SK-MEL-5 (cell line): Measurements from ENCODE around the gene HPGDS. TPM values are rescaled to one million over a fixed set of nuclear protein-coding genes. Genes with fewer than 3 reads are reported as not detected.
A peak's percentile ranks its signal among the peaks of the same experiment; 100 is the strongest.

Experiments
- DNase-seq: peaks from one replicate; pipeline ENCODE4 v3.0.0-alpha.2; 2016; ENCODE audit warnings: low read depth, low spot score
- in situ Hi-C: cut with HindIII; loops from 2 replicates; pipeline ENCODE4 v1.10.0; 2016; ENCODE audit warnings: low sequenced_read_pairs, high pct_unique_total_duplicates, low pct_unique_long_range_greater_than_20kb
- total RNA-seq: library from RNA; depleted of rRNA; stranded (reverse); fragments of >200 nt; shearing (Covaris generic); gene quantifications from 2 replicates; pipeline ENCODE4 v1.2.3, GENCODE V29; 2014

Gene HPGDS
- total RNA-seq, 1 experiment from 2014 or later = not detected

DNA sequence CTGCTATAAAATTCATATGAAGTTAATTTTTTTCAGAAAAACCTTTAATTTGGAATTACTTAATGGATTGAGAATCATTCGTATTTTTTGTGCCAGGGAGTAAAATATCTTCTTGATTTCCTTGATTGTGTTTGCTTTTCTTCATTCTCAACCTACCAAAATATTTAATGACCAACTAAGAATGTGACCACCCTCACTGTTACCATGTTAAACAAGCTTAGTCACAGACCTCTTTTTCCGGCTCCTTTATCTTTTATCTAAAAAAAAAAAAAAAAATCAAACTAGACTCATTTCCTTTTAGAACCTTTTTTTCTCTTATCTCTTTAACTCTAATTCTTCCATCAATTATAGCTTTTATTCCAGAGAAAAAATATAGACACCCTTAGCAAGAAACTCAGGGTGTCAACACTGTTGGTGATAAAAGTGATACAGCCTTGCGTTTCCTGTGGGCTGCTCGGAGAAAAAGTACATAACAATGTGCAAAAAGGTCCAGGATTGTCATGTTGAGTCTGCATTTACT is 20.6 kb upstream of the HPGDS start:
- in situ Hi-C loops = no loop called here
- no peak for DNase-seq

DNA sequence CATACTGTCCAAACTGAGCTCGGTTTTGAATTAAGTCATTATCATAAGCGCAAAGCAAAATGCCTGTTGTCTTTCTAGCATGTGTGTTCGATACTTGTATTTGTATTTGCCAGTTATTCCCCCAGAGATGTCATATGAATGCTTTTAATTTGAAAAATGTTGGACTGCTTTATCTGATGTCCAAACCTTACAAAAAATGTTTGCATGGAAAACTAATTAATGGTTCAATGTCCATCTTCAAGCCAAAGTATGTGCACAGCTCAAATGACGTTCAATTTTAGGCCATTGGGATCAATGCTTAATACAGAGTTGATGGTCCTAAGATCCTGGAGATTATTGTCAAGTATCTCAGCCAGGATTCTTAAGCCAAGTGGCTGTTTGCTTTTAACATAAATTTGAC is 17.2 kb upstream of the HPGDS start:
- DNase-seq = no peak

DNA sequence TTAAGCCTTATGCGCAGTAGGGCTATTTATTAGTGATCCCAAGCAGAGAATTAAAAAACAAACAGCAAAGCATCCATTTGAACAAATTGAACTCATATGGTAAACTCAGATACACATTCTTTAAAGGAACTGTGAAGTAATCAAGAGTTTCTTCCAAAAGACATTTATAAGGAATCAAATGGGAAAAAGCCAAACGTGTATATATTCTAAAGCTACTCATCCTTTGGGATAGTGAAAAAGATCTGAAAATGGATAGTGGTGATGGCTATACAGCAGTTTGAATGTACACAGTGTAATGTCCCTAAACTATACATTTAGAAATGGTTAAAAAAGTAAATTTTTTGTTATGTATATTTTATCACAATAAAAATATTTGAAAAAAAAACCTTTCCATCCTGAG is 16.6 kb upstream of the HPGDS start:
- in situ Hi-C loops = no loop called here
- DNase-seq = no peak

More for the DNA sequence above, 17.2 kb upstream of the HPGDS start:
- in situ Hi-C loops = no loop called here

DNA sequence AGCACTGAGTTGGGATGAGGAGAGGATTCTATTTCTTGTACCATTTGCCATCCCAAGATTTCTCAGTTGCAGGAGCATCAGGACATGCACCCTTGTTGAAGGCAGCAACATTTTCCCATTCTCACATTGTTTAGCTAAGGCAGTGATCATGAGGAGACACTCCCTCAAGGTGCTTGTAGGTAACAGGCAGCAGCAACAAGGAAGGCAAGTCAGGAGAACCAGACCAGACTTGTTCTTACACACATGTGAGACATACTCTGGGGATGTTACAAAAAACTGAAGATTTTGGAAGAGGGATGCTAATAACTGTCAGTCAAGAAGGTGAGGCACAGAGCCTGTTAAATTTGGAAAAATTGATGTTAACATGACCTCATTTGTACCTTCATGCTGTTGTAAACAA is 15.5 kb upstream of the HPGDS start:
- no peak for DNase-seq
- in situ Hi-C loops = no loop called here

DNA sequence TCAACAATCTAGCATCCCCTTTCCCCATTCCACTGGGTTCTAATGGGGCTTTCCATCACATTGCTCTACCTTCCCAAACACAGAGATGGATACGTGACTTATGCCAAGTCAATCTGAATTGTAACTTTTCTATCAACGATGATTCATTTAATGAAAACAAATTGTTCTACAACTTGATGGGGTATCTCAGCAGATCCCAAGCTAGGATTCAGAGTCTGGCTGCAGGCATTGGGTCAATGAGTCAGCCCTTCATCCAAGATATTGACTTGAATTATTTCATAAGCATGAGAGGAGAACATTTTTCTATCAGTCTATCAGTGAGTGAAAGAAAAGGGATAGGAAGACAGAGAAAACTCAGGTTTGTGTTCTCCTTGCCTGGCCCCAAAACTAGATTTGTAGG is 15.0 kb upstream of the HPGDS start:
- DNase-seq = no peak
- in situ Hi-C loops = no loop called here

DNA sequence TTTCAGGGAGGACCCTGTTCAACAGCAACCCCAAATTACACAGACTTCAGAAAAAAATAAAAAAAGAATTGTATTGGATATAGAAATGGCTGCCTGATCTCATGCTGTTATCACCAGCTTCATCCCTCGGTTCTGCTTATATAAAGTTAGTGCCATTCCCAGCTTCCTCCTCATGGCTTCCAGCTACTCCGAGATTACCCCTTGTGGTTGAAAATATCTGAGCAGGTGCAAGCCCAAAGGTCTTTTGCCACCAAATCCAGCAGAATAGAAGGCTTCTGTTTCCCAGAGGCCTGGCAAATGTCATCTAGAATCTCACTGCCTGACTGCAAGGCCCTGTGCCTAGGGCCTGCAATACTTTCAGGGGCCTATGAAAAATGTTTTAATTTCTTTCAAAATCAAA is 13.8 kb upstream of the HPGDS start:
- in situ Hi-C loops = no loop called here

DNA sequence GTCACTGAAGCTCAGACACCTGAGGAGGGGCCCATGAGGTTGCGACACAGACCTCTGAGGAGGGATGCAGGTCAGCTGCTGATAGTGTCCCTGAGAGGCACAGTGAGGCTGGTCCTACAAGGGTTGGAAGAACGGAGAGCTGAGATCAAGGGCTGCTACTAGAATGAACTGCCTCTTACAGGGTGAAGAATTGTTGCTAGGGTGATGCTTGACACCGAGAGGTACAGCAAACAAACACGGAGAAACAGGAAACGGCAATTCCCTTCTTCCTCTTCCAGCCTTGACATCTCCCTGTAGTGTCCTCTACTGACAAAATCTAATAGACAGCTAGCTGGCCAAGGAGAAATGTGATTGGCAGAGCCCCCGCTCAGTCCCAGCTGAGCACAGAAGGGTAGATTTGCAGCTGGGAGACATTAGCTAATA is 11.8 kb upstream of the HPGDS start:
- in situ Hi-C loops = no loop called here
- no peak for DNase-seq

More for the DNA sequence above, 13.8 kb upstream of the HPGDS start:
- DNase-seq = no peak

DNA sequence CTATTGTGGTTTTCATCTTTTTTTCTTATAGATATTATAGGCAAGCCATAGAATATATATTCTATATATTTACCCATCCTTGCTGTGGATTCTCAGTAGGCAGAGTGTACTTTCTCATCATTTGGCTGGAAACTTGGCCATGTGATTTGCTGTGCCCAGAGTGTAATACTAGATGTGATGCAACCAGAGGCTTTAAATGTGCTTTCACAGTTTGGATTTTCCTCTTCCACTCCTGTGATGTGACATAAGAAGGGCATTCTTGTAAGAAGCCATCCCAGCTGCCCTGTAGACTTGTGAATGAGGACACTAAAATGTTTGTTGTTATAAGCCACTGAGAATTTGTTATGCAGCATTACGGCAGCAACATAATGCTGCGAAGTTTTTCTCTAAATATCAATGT is 10.4 kb upstream of the HPGDS start:
- DNase-seq = peak; percentile 2
- in situ Hi-C loops = no loop called here

DNA sequence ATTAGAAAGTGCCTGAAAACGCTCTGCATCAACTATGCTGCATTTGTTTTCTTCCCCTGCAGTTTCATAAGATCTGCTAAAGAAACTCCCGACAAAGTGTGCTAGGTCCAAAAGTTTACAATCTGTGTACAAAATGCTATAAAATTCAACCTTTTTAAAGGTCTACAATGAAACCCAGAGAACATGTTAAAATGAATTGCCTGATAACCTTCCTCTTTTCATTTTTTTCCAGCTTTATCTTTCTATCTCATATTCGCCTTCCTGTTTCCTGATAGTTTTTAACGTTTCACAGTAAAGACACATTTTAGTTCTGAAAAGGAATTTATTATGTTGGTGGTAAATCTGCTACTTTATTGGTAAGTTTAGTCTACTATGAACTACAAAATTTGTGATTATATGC is 9.5 kb upstream of the HPGDS start:
- in situ Hi-C loops = no loop called here

DNA sequence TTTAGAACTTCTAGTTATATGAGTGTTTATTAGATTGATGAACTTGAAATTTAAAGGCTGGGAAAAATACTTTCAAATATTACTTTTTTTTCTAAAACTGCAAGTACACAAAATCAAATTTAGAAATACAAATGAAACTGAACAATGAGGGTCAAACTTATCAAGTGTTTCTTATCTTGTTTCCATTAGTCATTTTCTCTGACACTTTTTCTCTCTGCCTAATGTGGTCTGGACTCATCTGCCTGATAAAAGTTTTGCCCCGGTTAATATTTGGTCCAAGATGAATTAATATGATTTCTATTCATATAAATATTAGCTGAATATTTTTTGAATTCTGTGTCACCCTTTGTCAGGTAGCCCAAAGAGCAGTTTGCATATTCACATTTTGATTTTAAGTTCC is 8.7 kb upstream of the HPGDS start:
- no peak for DNase-seq

More for the DNA sequence above, 9.5 kb upstream of the HPGDS start:
- DNase-seq = no peak

DNA sequence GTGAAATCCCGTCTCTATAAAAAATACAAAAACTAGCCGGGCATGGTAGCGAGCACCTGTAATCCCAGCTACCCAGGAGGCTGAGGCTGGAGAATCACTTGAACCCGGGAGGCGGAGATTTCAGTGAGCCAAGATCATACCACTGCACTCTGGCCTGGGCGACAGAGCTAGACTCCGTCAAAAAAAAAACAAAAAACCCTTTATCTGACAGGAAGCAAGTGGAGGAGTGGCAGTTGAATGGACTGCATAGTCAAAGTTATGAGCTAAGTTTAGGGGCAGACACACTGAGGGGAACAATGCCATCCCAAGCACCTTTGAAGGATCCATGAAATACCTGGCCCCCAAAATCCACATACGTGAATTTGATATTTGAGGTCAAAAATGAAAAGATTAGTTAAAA is 7.5 kb upstream of the HPGDS start:
- no peak for DNase-seq
- in situ Hi-C loops = no loop called here

More for the DNA sequence above, 8.7 kb upstream of the HPGDS start:
- in situ Hi-C loops = no loop called here

DNA sequence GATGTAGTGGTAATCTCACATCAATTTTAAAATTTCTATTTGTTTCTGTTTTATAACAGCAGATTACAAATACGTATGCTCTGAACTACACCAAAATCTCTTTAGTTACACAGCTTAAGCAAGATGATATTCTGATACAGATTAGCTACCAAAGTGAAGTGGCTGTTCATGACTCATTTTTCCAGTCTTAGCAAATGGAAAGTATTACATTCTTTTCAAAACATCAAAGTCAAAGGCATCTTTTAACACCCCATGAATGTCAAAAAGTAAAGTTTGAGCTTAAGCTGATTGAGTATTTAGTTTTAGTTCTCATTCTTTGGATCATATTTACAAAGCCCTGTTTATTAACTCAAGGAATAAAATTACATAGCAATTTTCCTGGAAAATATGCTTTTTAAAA is 6.6 kb upstream of the HPGDS start:
- DNase-seq = no peak
- in situ Hi-C loops = no loop called here

DNA sequence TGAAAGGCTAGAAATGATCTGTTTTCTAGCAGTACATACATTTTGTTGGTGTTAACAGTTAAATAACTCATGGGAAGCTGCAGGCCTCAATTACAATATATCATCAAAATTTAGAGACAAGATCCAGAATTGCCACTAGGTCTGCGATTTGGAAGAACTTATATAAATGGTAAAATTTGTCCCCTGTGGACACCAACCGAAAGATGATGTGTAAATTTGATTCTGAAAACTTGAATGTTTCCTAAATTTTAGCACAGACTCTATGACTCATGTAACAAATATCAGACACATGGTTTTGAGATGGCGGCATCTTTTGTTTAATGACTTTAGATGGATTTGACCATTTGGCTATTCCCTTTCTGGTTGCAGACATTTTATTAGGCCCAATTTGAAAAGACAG is 6.0 kb upstream of the HPGDS start:
- DNase-seq = no peak
- in situ Hi-C loops = no loop called here

DNA sequence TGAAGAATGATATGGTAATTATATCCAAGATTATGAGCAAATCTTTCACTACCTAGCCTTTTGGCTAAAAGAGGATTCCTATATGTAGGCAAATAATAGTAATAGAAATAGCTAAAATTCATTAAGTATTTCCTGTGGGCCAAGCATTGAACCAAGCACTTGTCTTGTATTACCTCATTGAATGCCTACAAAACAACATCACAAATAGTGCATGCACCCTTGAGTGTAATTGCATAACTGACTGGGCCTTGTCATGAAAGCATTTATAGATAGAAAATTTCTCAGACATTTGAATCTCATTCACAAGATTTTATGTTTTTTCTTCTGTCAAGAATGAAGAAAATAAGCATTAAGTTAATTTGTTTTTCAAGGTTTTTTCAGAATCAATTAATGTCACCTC is 3.9 kb upstream of the HPGDS start:
- no peak for DNase-seq
- in situ Hi-C loops = no loop called here

DNA sequence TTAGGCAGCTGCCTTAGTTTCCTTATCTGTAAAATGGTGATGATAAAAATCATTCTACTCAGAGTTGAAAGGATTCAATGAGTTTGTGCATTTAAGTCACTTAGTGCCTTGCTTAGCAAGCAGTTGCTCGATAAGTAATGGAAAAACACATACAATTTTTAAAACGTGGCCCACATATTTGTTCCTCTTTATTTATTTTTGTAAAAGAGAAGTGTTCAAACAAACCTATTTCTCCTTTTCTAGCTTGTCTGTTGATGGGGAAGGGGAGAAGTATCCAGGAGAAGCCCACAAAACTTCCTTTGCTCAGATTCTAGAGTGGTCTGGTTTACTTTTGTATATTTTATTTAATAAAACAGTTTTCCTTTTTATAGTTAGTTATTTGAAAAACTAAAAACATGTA is 3.3 kb upstream of the HPGDS start:
- in situ Hi-C loops = no loop called here
- DNase-seq = no peak

DNA sequence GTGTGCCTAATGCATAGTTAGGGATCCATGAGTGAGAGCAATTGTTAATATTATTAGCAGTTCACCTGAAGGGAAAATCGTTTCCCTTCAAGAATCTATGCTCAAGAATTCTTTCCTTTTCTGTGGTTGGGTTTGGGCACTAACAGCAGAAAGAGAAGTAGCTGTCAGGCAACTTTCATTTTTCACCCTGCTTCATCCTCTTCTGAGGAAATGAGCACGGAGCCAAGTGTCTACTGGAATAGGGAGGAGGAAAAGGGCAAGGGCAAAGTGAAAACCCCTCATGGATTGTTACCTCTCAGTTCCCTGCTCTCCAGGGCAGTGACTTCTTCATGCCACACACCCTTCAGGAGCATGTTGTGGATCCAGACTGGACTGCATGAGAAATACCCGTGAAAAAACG is 2.6 kb upstream of the HPGDS start:
- no peak for DNase-seq
- in situ Hi-C loops = no loop called here

DNA sequence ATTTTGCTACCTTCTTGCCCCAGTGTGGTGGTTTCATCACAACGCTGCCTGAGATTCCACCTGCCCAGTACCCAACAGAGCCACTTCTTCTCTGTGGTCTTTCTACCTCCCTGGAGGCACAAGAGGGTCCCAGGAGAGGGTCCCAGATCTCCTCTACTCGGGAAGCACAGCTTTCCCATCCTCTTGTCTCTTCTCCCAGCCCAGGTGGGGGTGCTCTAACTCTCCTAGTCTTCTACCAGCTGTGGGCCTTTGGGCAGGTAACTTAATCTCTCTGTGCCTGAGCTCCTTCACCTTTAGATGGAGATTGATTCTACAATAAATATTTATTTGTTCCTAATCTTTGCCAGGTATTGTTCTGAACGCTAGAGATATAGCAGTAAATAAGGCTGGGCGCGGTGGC is 1.8 kb upstream of the HPGDS start:
- in situ Hi-C loops = no loop called here
- no peak for DNase-seq

DNA sequence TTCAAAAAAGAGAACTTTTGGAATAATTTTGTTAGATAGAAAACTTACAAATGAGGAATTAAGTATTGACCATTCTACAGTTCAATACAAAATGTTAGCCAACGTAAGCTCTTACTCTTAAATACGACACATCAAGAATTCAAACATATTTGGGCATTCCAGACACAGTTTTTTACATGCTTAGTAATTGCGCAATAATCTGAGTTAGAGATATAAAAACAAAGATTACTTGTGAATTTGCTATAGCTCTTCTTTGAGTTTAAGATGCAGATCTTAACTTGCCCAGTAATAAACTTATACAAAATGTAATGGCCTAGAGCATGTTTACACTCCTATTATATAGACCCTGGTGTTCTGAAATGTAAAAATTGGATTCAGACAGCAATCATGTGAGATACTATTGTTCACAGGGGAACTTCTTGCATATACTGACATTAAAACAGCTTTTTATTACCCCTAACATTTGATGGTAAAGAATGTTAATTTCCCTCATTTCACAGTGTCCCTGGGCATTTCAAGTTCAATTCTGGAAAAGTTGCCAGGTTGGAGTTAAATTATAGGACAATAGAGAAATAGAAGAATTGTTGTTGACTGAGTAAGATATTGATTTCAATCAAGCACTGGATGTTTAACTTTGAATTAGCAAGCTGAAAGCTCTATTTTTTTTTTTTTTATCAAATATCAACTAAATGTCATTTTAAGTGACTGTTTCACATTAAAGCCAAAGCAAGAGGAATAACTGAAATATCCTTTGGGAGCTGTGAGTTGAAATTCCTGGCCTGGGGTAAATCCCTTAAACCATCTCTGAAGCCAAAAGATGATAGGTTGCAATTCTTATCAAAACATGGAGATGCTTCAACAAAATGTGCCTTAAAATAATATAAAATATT is 910 bp downstream of the HPGDS start:
- in situ Hi-C loops = no loop called here
- no peak for DNase-seq

DNA sequence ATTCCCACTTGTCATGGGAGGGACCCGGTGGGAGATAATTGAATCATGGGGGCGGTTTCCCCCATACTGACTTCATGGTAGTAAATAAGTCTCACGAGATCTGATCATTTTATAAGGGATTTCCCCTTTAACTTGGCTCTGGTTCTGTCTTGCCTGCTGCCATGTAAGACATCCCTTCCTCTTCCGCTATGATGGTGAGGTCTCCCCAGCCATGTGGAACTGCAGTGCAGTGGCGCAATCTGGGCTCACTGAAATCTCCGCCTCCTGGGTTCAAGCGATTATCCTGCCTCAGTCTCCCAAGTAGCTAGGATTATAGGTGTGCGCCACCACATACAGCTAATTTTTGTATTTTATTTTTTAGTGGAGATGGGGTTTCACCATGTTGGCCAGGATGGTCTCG is 2.9 kb downstream of the HPGDS start:
- DNase-seq = no peak
- in situ Hi-C loops = no loop called here
